Esophagus muscularis mucosa (tissue), 4 donors: Measurements from ENCODE around the gene ZFP36L1.

Source experiments
- CTCF ChIP-seq, 3 experiments: fragments of 200-600 bp in 2 of 3; fragments of 450-650 bp in 1 of 3; sonication (generic) in 2 of 3; IDR thresholded peaks; one replicate each; pipeline ENCODE4 v1.5.1; 2017 to 2019; ENCODE audit warnings: antibody characterized with exemption in 3 of 3, mild to moderate bottlenecking in 2 of 3, moderate library complexity in 1 of 3
- EP300 ChIP-seq: sonication (generic); formaldehyde crosslinking; IDR thresholded peaks from one replicate; pipeline ENCODE4 v1.6.1; 2017; ENCODE audit warnings: antibody characterized with exemption
- POLR2A ChIP-seq: fragments of 450-650 bp; IDR thresholded peaks from one replicate; pipeline ENCODE4 v1.6.1; 2017; ENCODE audit warnings: antibody characterized with exemption, moderate library complexity, mild to moderate bottlenecking, low read depth

- no peak for TF ChIP-seq POLR2A
- TF ChIP-seq CTCF (IDR thresholded peaks at IDR 0.05) = no peak
- no peak for TF ChIP-seq EP300
Observed at GRCh38 chr14:68741477-68741791, 51.4 kb downstream of the ZFP36L1 start.
